GM19025 (cell line): Measurements from ENCODE around the gene NIPA2.

Experiments used
- ATAC-seq: cut with Tn5 transposase; IDR thresholded peaks from one replicate; pipeline ENCODE4 v1.9.1; 2021; ENCODE audit warnings: mild to moderate bottlenecking, low read depth, moderate library complexity; ENCODE audit not compliant: unreplicated experiment

NIPA2 gene

GRCh38 chr15:22831473-22831872 is 7.0 kb upstream of the NIPA2 start:
- no peak for ATAC-seq

GRCh38 chr15:22839046-22839695 is 705 bp downstream of the NIPA2 start:
- ATAC-seq = no peak

DNA sequence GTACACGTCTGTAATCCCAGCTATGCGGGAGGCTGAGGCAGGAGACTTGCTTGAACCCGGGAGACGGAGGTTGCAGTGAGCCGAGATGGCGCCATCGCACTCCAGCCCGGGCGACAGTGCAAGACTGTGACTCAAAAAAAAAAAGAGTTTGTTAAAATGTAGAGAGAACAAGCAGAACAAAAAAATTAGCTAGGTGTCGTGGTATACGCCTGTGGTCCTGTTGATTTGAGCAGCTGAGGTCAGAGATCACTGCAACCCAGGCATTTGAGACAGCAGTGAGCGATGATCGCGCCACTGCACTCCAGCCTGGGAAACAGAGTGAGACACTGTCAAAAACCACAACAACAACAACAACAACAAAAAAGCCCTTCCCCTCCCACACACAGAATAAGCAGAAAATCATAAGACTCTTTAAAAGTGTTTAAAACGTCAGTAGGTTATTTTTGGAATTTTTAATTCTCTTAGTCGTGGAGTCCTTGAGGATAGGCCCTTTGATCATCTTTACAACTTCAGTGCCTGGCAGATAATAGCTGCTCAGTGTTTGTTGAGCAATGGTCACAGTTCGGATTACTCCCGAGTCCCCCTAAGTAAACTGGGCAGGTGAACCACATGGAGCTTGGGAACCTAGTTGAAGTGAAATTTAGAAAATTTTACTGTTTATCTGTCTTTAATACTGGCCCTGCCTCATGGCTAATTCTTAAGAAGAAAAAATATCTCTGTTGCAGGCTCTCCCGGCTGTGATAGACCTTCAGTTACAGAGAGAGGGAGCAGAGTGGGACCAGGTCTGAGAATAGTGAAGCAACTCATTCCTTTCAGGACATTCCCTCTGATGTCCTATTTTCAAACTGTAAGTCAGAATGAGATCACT is 6.2 kb downstream of the NIPA2 start:
- no peak for ATAC-seq

DNA sequence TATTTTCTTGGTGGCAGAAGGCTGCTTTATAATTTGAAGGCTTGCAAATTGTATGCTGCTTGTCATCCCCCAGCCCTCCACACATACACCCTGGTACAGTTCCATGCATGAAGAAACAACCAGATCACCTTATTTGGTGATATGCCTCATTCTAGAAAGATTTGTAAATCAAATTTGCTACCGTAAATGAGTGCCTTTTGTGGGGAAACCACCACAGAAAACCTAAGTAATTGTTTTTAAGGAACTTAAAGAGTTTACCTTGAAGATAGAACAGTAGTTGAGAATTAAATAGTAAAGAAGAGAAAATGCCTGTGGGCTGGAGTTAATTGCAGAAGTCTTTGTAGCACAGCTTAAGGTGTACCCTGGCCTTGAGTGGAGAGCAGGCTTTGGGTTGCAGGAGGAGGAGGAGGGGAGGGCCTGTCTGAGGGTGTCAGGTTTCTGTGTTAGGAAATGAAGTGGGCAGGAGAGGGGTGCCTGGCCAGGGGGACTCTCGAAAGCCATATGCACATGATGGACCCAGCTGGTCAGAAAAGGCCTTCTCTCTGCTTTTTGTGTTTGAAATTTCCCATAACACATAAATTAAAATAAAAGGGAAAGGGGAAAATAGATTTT is 6.9 kb downstream of the NIPA2 start:
- ATAC-seq = no peak

GRCh38 chr15:22846073-22846472 is 7.6 kb downstream of the NIPA2 start:
- no peak for ATAC-seq

- no peak for ATAC-seq
These were observed 11.6 kb downstream of the NIPA2 start for GRCh38 chr15:22850055-22850454.

- no peak for ATAC-seq
These were observed 13.0 kb downstream of the NIPA2 start for GRCh38 chr15:22851513-22851912.

- no peak for ATAC-seq
These were observed 17.3 kb downstream of the NIPA2 start for GRCh38 chr15:22855791-22856190.

DNA sequence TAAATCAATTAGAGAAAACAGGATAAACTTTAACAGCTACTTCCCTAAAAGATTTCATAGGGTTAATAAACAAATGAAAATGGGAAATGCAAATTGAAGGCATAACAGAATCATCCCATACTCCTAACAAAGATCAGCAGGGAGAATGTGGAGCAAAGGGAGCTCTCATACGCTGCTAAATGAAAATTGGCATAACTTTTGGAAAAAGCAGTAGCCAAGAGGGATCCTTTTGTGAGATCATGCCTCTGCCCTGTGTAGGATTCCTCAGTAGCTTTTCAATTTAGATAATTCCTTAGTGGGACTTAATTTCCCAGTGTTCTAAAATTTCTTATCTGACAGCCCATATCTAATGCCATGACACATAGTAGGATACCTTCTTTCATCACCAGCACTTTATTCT is 18.2 kb downstream of the NIPA2 start:
- no peak for ATAC-seq

- no peak for ATAC-seq
These were observed 22.7 kb downstream of the NIPA2 start for GRCh38 chr15:22861161-22861560.

- no peak for ATAC-seq
These were observed 24.9 kb downstream of the NIPA2 start for GRCh38 chr15:22863356-22863755.

GRCh38 chr15:22866079-22866478 is 27.6 kb downstream of the NIPA2 start:
- ATAC-seq = no peak

DNA sequence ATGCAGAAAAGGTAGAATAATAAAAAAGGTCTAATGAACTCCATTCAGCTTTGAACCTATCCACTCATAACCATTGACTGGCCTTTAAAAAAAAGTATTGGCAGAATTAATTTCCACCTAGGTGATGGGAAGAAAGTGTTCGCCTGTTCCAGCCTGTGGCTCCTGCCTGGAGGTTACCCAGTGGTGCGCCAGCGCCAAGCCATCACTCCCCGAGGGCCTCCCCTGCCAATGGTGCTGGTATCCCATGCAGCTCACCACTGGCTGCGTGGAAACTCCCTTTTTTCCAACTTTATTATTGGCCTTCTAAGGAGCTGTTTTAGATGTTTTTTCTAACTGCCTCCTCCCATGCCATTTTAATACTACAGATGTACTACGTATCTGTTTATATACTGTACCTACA is 29.4 kb downstream of the NIPA2 start:
- no peak for ATAC-seq

DNA sequence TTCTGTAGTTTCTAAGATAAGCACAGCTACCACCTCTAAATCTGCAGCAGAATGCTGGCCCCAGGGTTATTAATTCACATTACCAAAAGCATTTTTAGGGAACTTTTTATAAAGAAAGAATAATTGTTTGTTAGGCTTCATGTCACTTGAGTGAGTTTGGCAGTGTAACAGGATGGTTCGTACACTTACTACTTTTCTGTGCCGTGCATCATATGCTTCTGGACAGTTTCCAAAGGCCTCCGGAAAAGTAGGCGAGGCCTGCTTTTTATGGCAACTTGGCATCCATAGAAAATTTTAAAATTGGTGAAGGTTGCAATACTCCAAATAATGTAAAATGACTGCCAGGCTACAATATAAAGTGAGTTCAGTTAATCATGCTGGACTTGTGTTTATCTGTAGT is 30.0 kb downstream of the NIPA2 start:
- no peak for ATAC-seq

GRCh38 chr15:22868928-22869327 is 30.5 kb downstream of the NIPA2 start:
- ATAC-seq = no peak

DNA sequence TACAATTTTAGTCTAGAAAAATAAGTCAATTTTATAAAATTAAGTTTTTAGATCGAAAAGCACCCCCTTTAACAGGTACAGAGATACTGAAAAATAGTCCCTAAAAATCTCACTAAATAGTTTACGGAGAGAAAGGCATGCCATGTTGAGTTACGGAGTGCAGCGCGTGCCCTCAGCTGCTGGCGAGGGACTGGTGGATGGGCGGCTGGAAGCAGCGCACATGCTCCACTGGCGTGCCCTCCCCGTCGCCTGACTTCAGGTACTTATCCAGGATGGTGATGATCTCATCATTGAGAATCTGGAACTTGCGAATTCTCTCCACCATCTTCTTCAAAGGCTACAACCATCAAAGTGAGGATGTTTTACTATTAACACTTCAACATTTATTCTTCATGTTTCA is 31.4 kb downstream of the NIPA2 start:
- no peak for ATAC-seq

DNA sequence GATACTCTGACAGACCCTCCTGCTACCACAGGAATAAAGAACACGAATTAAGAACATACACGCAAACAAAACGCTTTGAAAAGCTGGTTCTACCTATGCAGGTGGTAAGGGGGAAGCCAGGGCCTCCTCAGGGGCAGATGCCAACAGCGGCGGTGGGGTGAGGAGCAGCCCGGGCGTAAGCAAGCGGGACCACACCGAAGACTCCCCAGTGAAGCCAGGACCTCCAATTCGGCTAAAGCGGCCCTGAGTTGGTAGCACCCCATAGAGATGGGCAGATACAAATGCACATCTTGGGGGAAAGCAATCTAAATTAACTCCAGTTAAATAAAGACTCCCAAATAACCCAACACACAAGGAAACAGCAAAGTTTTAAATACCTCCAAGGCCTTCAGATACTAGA is 32.4 kb downstream of the NIPA2 start:
- ATAC-seq = no peak

GRCh38 chr15:22871481-22872086 is 33.1 kb downstream of the NIPA2 start:
- no peak for ATAC-seq

GRCh38 chr15:22872936-22873701 is 34.7 kb downstream of the NIPA2 start:
- ATAC-seq = no peak

DNA sequence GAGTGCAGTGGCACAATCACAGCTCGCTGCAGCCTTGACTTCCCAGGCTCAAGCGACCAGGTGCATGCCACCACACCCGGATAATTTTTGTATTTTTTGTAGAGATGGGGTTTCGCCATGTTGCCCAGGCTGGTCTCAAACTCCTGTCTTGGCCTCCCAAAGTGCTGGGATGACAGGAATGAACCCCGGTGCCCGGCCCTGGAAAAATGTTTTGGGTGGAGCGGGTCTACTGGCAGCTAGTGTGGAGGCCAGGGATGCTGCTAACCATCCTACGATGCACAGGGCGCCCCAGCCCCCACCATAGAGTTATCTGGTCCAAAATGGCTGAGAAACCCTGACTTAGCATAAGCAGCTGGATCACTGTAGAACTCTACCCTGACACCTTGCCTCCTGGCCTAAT is 35.4 kb downstream of the NIPA2 start:
- ATAC-seq = no peak

GRCh38 chr15:22874256-22874655 is 35.8 kb downstream of the NIPA2 start:
- ATAC-seq = no peak
